Activated CD8-positive, alpha-beta T cell treated with anti-CD3 and anti-CD28 coated beads for 36 hours (primary cell): ENCODE results near the gene SLC24A3. TPM values are rescaled to one million over a fixed set of nuclear protein-coding genes. Genes with fewer than 3 reads are reported as not detected.

Experiments
- ATAC-seq: fragments of 200-7000 bp; cut with Tn5 transposase; one replicate; pipeline ENCODE4 v1.10.0; 2021; ENCODE audit warnings: mild to moderate bottlenecking, moderate library complexity
- CTCF ChIA-PET: fragments of 350-600 bp; sonication (Branson Sonifier 250); formaldehyde crosslinking; loops from one replicate; lab custom pipeline; 2021; ENCODE audit warnings: antibody characterized with exemption; lab: Charles Lee
- POLR2A ChIA-PET: fragments of 350-600 bp; sonication (Branson Sonifier 250); formaldehyde crosslinking; loops from one replicate; lab custom pipeline; 2021; ENCODE audit warnings: antibody characterized with exemption; lab: Charles Lee
- DNase-seq: peaks from one replicate; pipeline ENCODE4 v3.0.0-alpha.2; 2020
- H3K27ac Mint-ChIP-seq: one replicate; pipeline ENCODE4 v1.8.0; 2021; ENCODE audit warnings: mild to moderate bottlenecking, mixed read lengths
- H3K27me3 Mint-ChIP-seq: one replicate; pipeline ENCODE4 v1.8.0; 2021; ENCODE audit warnings: mixed read lengths
- H3K36me3 Mint-ChIP-seq: one replicate; pipeline ENCODE4 v1.8.0; 2021; ENCODE audit warnings: low read depth, mixed read lengths
- H3K4me1 Mint-ChIP-seq: one replicate; pipeline ENCODE4 v1.8.0; 2021; ENCODE audit warnings: low read depth, mixed read lengths
- H3K4me3 Mint-ChIP-seq: one replicate; pipeline ENCODE4 v1.8.0; 2021; ENCODE audit warnings: mild to moderate bottlenecking, moderate library complexity, mixed read lengths
- H3K9me3 Mint-ChIP-seq: one replicate; pipeline ENCODE4 v1.8.0; 2021; ENCODE audit warnings: mixed read lengths
- intact Hi-C: fragments of 100-400 bp; cut with micrococcal nuclease; formaldehyde crosslinking; loops from one replicate; pipeline ENCODE4 v1.10.0; 2022
- total RNA-seq, 2 experiments: library from RNA; stranded (reverse); gene quantifications; one replicate each; pipeline ENCODE4 v1.2.3, GENCODE V29; 2021
- TF ChIP-seq, protein P1 (sequence below): fragments of 200-600 bp; IDR thresholded peaks from one replicate; pipeline ENCODE4 v1.8.0; 2022; ENCODE audit warnings: antibody characterized with exemption, mild to moderate bottlenecking

SLC24A3 gene
- total RNA-seq, 2 experiments from 2014 or later = not detected

GRCh38 chr20:19448632-19449031 lies 236.2 kb downstream of the SLC24A3 start:
- peaks cover 1% of the 10 kb centered on the region for H3K9me3 Mint-ChIP-seq
- POLR2A ChIA-PET = no interaction called here
- CTCF ChIA-PET = no interaction called here
- H3K4me1 Mint-ChIP-seq = peaks cover 6% of the 10 kb centered on the region
- TF ChIP-seq, protein P1, sequence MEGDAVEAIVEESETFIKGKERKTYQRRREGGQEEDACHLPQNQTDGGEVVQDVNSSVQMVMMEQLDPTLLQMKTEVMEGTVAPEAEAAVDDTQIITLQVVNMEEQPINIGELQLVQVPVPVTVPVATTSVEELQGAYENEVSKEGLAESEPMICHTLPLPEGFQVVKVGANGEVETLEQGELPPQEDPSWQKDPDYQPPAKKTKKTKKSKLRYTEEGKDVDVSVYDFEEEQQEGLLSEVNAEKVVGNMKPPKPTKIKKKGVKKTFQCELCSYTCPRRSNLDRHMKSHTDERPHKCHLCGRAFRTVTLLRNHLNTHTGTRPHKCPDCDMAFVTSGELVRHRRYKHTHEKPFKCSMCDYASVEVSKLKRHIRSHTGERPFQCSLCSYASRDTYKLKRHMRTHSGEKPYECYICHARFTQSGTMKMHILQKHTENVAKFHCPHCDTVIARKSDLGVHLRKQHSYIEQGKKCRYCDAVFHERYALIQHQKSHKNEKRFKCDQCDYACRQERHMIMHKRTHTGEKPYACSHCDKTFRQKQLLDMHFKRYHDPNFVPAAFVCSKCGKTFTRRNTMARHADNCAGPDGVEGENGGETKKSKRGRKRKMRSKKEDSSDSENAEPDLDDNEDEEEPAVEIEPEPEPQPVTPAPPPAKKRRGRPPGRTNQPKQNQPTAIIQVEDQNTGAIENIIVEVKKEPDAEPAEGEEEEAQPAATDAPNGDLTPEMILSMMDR = no peak
- no peak overlapping the region for H3K27ac Mint-ChIP-seq
- ATAC-seq (no peak), DNase-seq (no peak)
- no peaks in the 10 kb centered on the region for H3K36me3 Mint-ChIP-seq
- intact Hi-C loops = no loop called here
- peaks cover 3% of the 10 kb centered on the region for H3K27me3 Mint-ChIP-seq
- H3K4me3 Mint-ChIP-seq = no peak overlapping the region

DNA sequence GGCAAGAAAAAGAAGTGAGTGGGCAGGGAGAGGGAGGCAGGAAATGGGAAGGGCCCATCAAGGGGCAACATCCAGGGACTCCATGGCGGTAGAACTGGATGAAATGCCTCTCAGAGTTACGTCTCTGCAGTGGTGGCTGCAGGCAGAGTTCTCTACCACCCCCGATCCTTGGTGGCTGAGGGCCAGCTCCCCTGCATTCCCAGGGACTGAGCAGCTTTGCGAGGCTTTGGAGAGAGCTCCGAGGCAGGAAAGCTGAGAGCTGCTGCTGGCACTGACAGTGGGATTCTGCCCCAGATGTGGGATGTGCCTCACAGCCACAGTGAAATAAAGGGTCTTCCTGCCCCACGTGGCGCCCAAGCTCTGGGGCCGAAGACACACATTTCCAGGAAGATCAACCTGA lies 236.6 kb downstream of the SLC24A3 start:
- CTCF ChIA-PET = no interaction called here
- DNase-seq (no peak), ATAC-seq (no peak)
- H3K27ac Mint-ChIP-seq = no peak overlapping the region
- H3K27me3 Mint-ChIP-seq = peaks cover 3% of the 10 kb centered on the region
- H3K4me3 Mint-ChIP-seq = no peak overlapping the region
- H3K36me3 Mint-ChIP-seq = no peaks in the 10 kb centered on the region
- TF ChIP-seq, protein P1 = no peak
- intact Hi-C loops = no loop called here
- no peaks in the 10 kb centered on the region for H3K9me3 Mint-ChIP-seq
- POLR2A ChIA-PET = no interaction called here
- H3K4me1 Mint-ChIP-seq = peaks cover 6% of the 10 kb centered on the region

GRCh38 chr20:19451231-19451922 lies 238.9 kb downstream of the SLC24A3 start:
- POLR2A ChIA-PET = no interaction called here
- CTCF ChIA-PET = no interaction called here
- DNase-seq (no peak), ATAC-seq (no peak)
- peaks cover 3% of the 10 kb centered on the region for H3K27me3 Mint-ChIP-seq
- no peak overlapping the region for H3K27ac Mint-ChIP-seq
- no peak overlapping the region for H3K4me3 Mint-ChIP-seq
- H3K36me3 Mint-ChIP-seq = no peaks in the 10 kb centered on the region
- intact Hi-C loops = no loop called here
- TF ChIP-seq, protein P1 = no peak
- H3K4me1 Mint-ChIP-seq = peaks cover 6% of the 10 kb centered on the region
- H3K9me3 Mint-ChIP-seq = no peaks in the 10 kb centered on the region

- no peaks in the 10 kb centered on the region for H3K36me3 Mint-ChIP-seq
- CTCF ChIA-PET = no interaction called here
- no peak overlapping the region for H3K4me3 Mint-ChIP-seq
- POLR2A ChIA-PET = no interaction called here
- peaks cover 6% of the 10 kb centered on the region for H3K4me1 Mint-ChIP-seq
- ATAC-seq = no peak
- peaks cover 3% of the 10 kb centered on the region for H3K27me3 Mint-ChIP-seq
- intact Hi-C loops = no loop called here
- TF ChIP-seq, protein P1 = no peak
- no peaks in the 10 kb centered on the region for H3K9me3 Mint-ChIP-seq
- no peak for DNase-seq
- H3K27ac Mint-ChIP-seq = no peak overlapping the region
Observed at GRCh38 chr20:19451923-19452295, 239.5 kb downstream of the SLC24A3 start.

- no peak for ATAC-seq
- ChIA-PET CTCF (no interaction called here), POLR2A (no interaction called here)
- no peak for DNase-seq
- no peak overlapping the region for H3K27ac Mint-ChIP-seq
- H3K9me3 Mint-ChIP-seq = no peaks in the 10 kb centered on the region
- H3K27me3 Mint-ChIP-seq = peaks cover 3% of the 10 kb centered on the region
- TF ChIP-seq, protein P1 = no peak
- no peak overlapping the region for H3K4me3 Mint-ChIP-seq
- H3K4me1 Mint-ChIP-seq = peaks cover 6% of the 10 kb centered on the region
- intact Hi-C loops = no loop called here
- no peaks in the 10 kb centered on the region for H3K36me3 Mint-ChIP-seq
Observed at GRCh38 chr20:19453410-19453809, 241.0 kb downstream of the SLC24A3 start.
